NCI-H2171 (cell line): ENCODE measurements around the gene SMIM9.

Source experiments
- DNase-seq: peaks from one replicate; lab custom pipeline; 2025; lab: John Stamatoyannopoulos, UW

SMIM9 gene

DNA sequence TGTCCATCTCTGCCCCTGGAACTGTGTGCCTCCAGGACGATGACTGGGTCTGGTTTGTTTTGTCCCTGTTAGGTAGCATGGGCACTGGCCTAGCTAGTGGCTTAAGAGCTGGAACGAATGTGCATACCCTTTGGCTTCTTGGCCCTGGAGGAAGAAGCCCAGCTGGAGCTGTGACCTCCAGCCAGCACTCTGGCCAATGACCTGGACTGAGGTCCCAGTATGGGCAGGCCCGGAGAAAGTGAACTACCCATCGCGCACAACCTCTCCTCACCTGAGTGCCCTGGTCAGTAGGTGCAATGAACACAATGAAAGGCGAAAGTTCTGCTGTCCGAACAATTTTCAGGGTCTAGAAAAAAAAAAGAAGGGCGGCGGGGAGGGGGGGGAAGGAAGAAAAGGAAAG lies 53.5 kb downstream of the SMIM9 start:
- DNase-seq: no peak

DNA sequence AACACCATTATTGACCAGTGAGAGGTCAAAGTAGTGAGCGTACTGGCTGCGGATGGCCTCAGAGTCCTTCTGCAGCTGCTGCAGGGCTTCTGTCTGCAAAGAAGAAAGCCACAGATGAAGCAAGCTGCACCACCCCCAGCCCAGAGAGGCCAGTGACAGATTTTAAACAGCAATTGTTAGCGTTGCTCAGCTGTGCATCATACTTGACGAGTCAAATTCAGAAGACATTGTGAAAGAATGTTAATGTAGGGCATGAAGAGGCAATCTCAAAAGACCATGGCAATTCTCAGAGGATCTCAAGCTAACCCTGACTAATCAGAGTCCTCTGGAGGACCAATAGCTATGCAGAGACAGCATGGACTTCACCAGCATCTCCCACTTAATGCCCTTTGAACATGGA lies 55.2 kb downstream of the SMIM9 start:
- DNase-seq: no peak

GRCh38 chrX:154776753-154777152 lies 57.7 kb downstream of the SMIM9 start:
- DNase-seq: no peak

GRCh38 chrX:154775419-154776349 lies 58.8 kb downstream of the SMIM9 start:
- no peak for DNase-seq

GRCh38 chrX:154774622-154775021 lies 59.8 kb downstream of the SMIM9 start:
- DNase-seq: no peak
